ENCODE data around the gene ZFYVE28. TPM values are rescaled to one million over a fixed set of nuclear protein-coding genes. Genes with fewer than 3 reads are reported as not detected.

Gene ZFYVE28
- total and polyA plus RNA-seq, 11 donors = 2.6 to 11.9 (median 5.5) TPM

- DNase-seq (peak; percentile 40 to 74 (median 65)), ATAC-seq (peak; percentile 21 to 50 (median 36))
- Histone ChIP-seq H3K4me1 (peaks cover 21 to 84% (median 70%) of the 10 kb centered on the region in 12 donors), H3K27ac (peak overlapping the region; percentile 74 to 94 (median 89)), H3K4me3 (peak overlapping the region in 8 of 12 donors; percentile 8 to 32 (median 22)), H3K36me3 (peaks cover 0 to 63% (median 35%) of the 10 kb centered on the region in 9 donors), H3K9me3 (no peaks in the 10 kb centered on the region), H3K27me3 (no peaks in the 10 kb centered on the region)
- 21 to 39% (median 33%) methylated on average over 4 to 8 of the region's 8 CpGs; no CpG with 5 or more reads in 1 of the 4 donors for WGBS, 4 donors
- no peak for TF ChIP-seq CTCF (IDR thresholded peaks at IDR 0.05)
- no peak for TF ChIP-seq POLR2A (IDR thresholded peaks at IDR 0.05)
- intact Hi-C loops (cut with DNase I) = loop anchor here in 3 of 10 donors (2.0 to 10.0 kb wide), 2 partner anchors 13 to 159 kb away; partner anchors contain the start of genes CFAP99 (in 2 of the 3), ZFYVE28 (in 2 of the 3), HAUS3 (in 1 of the 3) and POLN (in 1 of the 3)
Measured at GRCh38 chr4:2256156-2256731, 162.2 kb downstream of the ZFYVE28 start.

- ATAC-seq = peak in 3 of 4 donors; percentile 3 to 34 (median 18)
Measured at GRCh38 chr4:2255501-2256155, 162.8 kb downstream of the ZFYVE28 start.

GRCh38 chr4:2254665-2255500 is 163.6 kb downstream of the ZFYVE28 start:
- ATAC-seq (no peak), DNase-seq (peak in 2 of 5 donors; percentile 7 to 20)
- intact Hi-C loops (cut with DNase I) = loop anchor here in 2 of 10 donors (10.0 kb wide), 1 partner anchor 160 kb away; the partner anchor contains the start of genes CFAP99 (in 2 of the 2) and ZFYVE28 (in 2 of the 2)
- Histone ChIP-seq H3K4me3 (peak overlapping the region in 2 of 12 donors; percentile 24 to 32), H3K9me3 (no peaks in the 10 kb centered on the region), H3K4me1 (peaks cover 16 to 71% (median 61%) of the 10 kb centered on the region in 12 donors), H3K27me3 (no peaks in the 10 kb centered on the region), H3K36me3 (peaks cover 0 to 77% (median 49%) of the 10 kb centered on the region in 9 donors), H3K27ac (peak overlapping the region; percentile 74 to 94 (median 89))
- TF ChIP-seq POLR2A (IDR thresholded peaks at IDR 0.05) (no peak), CTCF (IDR thresholded peaks at IDR 0.05) (no peak)
- WGBS, 4 donors = 74 to 78% (median 76%) methylated on average over 29 to 32 of the region's 32 CpGs

More at GRCh38 chr4:2255501-2256155, 162.8 kb downstream of the ZFYVE28 start:
- no peaks in the 10 kb centered on the region for H3K9me3 ChIP-seq
- TF ChIP-seq POLR2A (IDR thresholded peaks at IDR 0.05) (no peak), CTCF (IDR thresholded peaks at IDR 0.05) (peak in 2 of 12 donors; percentile 5 to 6)
- intact Hi-C loops (cut with DNase I) = loop anchor here in 3 of 10 donors (2.0 to 10.0 kb wide), 2 partner anchors 13 to 159 kb away; partner anchors contain the start of genes CFAP99 (in 2 of the 3), ZFYVE28 (in 2 of the 3), HAUS3 (in 1 of the 3) and POLN (in 1 of the 3)
- peaks cover 0 to 70% (median 42%) of the 10 kb centered on the region in 9 donors for H3K36me3 ChIP-seq
- DNase-seq = peak; percentile 39 to 68 (median 45)
- H3K4me1 ChIP-seq = peaks cover 21 to 78% (median 68%) of the 10 kb centered on the region in 12 donors
- H3K27ac ChIP-seq = peak overlapping the region; percentile 74 to 94 (median 89)
- 3 to 26% (median 18%) methylated on average over 6 to 18 of the region's 18 CpGs for WGBS, 4 donors
- peak overlapping the region in 7 of 12 donors; percentile 8 to 32 (median 21) for H3K4me3 ChIP-seq
- no peaks in the 10 kb centered on the region for H3K27me3 ChIP-seq
